Measurements from ENCODE around the gene MTHFD1. TPM values are rescaled to one million over a fixed set of nuclear protein-coding genes. Genes with fewer than 3 reads are reported as not detected.
"Not testable (repeated sequence)": the region's sequence is repeated elsewhere in the genome, so short reads cannot be mapped to it uniquely, and the experiment has no call there.

The MTHFD1 gene
- total RNA-seq, 4 donors from 2014 or later, result 36.2 to 68.7 (median 42.0) TPM

DNA sequence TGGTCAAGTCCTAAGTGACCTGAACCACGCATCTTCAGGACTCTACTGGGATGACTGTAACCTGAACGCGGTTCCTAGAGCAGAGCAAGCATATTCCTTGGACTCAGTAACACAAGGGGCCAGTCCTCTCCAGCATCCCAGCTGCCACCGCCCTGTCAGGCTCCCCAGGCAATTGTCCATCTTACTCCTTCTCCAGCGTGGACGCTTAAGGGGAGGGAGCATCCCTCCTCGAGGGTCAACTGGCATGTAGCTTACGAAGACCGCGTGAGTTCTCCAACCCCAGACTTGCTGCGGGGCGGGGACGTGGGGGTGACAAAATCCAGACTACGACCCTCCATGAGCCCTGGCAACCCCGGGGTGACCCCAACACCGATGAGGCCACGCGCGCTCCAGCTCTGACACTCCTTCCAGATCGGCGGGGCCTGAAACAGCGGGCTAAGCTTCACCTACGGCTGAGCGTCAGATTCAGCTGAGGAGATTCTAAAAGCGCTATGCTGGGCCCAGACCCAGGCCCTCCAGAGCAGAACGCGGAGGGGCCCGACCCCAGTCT is 846 bp upstream of the MTHFD1 start:
- Histone ChIP-seq H3K36me3 (peaks cover 0 to 16% of the 10 kb centered on the region in 2 donors), H3K4me1 (peaks cover 13 to 29% of the 10 kb centered on the region in 2 donors), H3K27ac (peak overlapping the region; percentile 90 to 96 (median 92)), H3K27me3 (no peaks in the 10 kb centered on the region), H3K4me3 (peak overlapping the region; percentile 69 to 82 (median 78)), H3K9me3 (no peaks in the 10 kb centered on the region)
- intact Hi-C loops (cut with DNase I; ENCODE audit: low total_unique reads) (loop anchor here (5.0 kb wide), 3 partner anchors 50 to 535 kb away; partner anchors contain the start of gene SYNE2), in situ Hi-C loops (cut with MboI; ENCODE audit: low sequenced_read_pairs in 4 of 4) (no loop called here)
- DNase-seq (peak; percentile 6 to 44), ATAC-seq (peak; percentile 22 to 24)
- TF ChIP-seq, protein P1, sequence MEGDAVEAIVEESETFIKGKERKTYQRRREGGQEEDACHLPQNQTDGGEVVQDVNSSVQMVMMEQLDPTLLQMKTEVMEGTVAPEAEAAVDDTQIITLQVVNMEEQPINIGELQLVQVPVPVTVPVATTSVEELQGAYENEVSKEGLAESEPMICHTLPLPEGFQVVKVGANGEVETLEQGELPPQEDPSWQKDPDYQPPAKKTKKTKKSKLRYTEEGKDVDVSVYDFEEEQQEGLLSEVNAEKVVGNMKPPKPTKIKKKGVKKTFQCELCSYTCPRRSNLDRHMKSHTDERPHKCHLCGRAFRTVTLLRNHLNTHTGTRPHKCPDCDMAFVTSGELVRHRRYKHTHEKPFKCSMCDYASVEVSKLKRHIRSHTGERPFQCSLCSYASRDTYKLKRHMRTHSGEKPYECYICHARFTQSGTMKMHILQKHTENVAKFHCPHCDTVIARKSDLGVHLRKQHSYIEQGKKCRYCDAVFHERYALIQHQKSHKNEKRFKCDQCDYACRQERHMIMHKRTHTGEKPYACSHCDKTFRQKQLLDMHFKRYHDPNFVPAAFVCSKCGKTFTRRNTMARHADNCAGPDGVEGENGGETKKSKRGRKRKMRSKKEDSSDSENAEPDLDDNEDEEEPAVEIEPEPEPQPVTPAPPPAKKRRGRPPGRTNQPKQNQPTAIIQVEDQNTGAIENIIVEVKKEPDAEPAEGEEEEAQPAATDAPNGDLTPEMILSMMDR (IDR thresholded peaks at IDR 0.05 in 4 of 5, conservative IDR thresholded peaks at IDR 0.05 in 1 of 5), result no peak
- no peak for TF ChIP-seq POLR2A (IDR thresholded peaks at IDR 0.05)

DNA sequence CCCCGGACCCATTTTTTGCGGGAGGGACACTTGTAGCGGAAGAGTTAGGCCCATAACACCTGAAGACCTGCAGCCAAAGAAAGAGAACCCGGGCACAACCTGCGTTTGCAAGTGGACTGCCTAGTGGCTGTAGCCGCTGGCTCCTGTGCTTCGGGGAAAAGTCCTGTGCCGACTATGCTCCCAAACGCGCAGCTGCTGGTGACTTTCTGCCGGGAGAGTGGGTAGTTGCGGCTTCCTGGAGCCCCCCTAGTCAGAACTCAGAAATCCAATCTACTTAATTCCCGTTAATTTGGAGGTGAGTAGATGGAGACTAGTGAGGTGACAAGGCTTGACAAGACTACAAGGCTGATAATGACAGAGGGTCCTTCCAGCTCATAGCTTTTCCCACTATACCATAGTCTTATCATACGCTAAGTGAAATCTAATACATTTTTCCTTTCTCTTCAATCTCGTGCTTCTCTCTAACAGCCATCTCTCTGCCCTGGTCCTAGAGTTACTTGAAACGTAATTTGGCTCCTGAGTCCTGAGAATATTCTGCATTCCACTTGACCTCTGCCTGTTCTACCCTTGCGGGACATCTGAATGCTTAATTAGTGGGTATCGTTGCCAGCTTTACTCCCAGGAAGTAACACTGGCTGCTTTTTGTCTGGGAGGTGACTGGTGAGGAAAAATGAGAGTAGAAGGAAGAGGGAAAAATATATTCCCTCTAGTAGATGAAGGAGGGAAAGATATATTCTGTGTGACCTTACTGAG is 556 bp downstream of the MTHFD1 start:
- intact Hi-C loops (cut with DNase I; ENCODE audit: low total_unique reads), result loop anchor here (2.0 to 5.0 kb wide), 4 partner anchors 51 to 536 kb away; partner anchors contain the start of genes SYNE2 and ZBTB1
- Histone ChIP-seq H3K27me3 (no peaks in the 10 kb centered on the region), H3K9me3 (no peaks in the 10 kb centered on the region), H3K4me1 (peaks cover 16 to 29% of the 10 kb centered on the region in 2 donors), H3K4me3 (peak overlapping the region; percentile 69 to 82 (median 78)), H3K27ac (peak overlapping the region; percentile 90 to 96 (median 92)), H3K36me3 (peaks cover 0 to 16% of the 10 kb centered on the region in 2 donors)
- in situ Hi-C loops (cut with MboI; ENCODE audit: low sequenced_read_pairs in 4 of 4), result no loop called here
- peak; percentile 18 to 22 for ATAC-seq
- TF ChIP-seq POLR2A (IDR thresholded peaks at IDR 0.05), result no peak
- TF ChIP-seq, protein P1 (IDR thresholded peaks at IDR 0.05 in 4 of 5, conservative IDR thresholded peaks at IDR 0.05 in 1 of 5), result no peak
- DNase-seq, result peak in 1 of 2 donors; percentile 13

GRCh38 chr14:64391113-64391725 is 3.1 kb downstream of the MTHFD1 start:
- in situ Hi-C loops (cut with MboI; ENCODE audit: low sequenced_read_pairs in 4 of 4), result no loop called here
- TF ChIP-seq, protein P1 (IDR thresholded peaks at IDR 0.05 in 4 of 5, conservative IDR thresholded peaks at IDR 0.05 in 1 of 5), result no peak
- TF ChIP-seq POLR2A (IDR thresholded peaks at IDR 0.05), result no peak
- Histone ChIP-seq H3K27me3 (no peaks in the 10 kb centered on the region), H3K36me3 (peaks cover 0 to 16% of the 10 kb centered on the region in 2 donors), H3K27ac (no peak overlapping the region), H3K9me3 (no peaks in the 10 kb centered on the region), H3K4me3 (no peak overlapping the region), H3K4me1 (peaks cover 16 to 24% of the 10 kb centered on the region in 2 donors)
- ATAC-seq, result no peak
- intact Hi-C loops (cut with DNase I; ENCODE audit: low total_unique reads), result no loop called here
- DNase-seq, result no peak

- no peaks in the 10 kb centered on the region for H3K27me3 ChIP-seq
- no peak overlapping the region for H3K4me3 ChIP-seq
- no peak for TF ChIP-seq POLR2A (IDR thresholded peaks at IDR 0.05)
- TF ChIP-seq, protein P1 (IDR thresholded peaks at IDR 0.05 in 4 of 5, conservative IDR thresholded peaks at IDR 0.05 in 1 of 5), result no peak
- in situ Hi-C loops (cut with MboI; ENCODE audit: low sequenced_read_pairs in 4 of 4), result no loop called here
- no peak overlapping the region for H3K27ac ChIP-seq
- H3K36me3 ChIP-seq, result peaks cover 0 to 16% of the 10 kb centered on the region in 2 donors
- ATAC-seq (no peak), DNase-seq (no peak)
- no peaks in the 10 kb centered on the region for H3K9me3 ChIP-seq
- H3K4me1 ChIP-seq, result peaks cover 16 to 19% of the 10 kb centered on the region in 2 donors
- intact Hi-C loops (cut with DNase I; ENCODE audit: low total_unique reads), result no loop called here
Observed at GRCh38 chr14:64391986-64392385, 3.8 kb downstream of the MTHFD1 start.

DNA sequence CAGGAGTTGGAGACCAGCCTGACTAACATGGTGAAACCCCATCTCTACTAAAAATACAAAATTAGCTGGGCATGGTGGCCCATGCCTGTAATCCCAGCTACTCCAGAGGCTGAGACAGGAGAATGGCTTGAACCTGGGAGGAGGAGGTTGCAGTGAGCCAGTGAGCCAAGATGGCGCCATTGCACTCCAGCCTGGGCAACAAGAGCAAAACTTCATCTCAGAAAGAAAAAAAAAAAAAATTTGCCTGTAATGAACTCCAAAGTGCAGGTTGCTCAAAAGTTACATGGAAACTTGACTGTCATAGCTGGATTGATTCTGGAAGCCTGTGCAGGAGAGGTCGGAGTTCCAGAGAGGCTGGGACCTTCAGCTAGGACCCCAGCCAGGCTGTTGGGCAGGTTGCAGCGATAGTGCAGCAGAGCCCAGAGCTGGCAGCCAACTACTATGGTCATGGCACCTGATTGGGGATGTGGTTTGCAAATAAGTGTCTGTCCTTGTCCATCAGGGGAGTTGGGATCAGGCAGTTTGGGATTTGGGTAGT is 5.1 kb downstream of the MTHFD1 start:
- H3K27me3 ChIP-seq; ATAC-seq; H3K9me3 ChIP-seq; intact Hi-C loops (cut with DNase I; ENCODE audit: low total_unique reads); H3K27ac ChIP-seq; DNase-seq; H3K4me3 ChIP-seq; in situ Hi-C loops (cut with MboI; ENCODE audit: low sequenced_read_pairs in 4 of 4): not testable (repeated sequence)
- peaks cover 0 to 16% of the 10 kb centered on the region in 2 donors for H3K36me3 ChIP-seq
- H3K4me1 ChIP-seq, result peaks cover 14 to 16% of the 10 kb centered on the region in 2 donors

Data from gastrocnemius medialis (tissue), 4 donors.